ENCODE results near the gene PRR16. TPM values are rescaled to one million over a fixed set of nuclear protein-coding genes. Genes with fewer than 3 reads are reported as not detected.

Gene PRR16
- polyA plus RNA-seq, 4 donors = 2.4 to 3.0 (median 2.7) TPM; not detected in 1

GRCh38 chr5:120605325-120606079, 141.4 kb downstream of the PRR16 start:
- Histone ChIP-seq H3K27me3 (ENCODE audit: control insufficient read depth in 3 of 3, insufficient read depth in 3 of 3, low read length in 3 of 3) (no peaks in the 10 kb centered on the region), H3K27ac (ENCODE audit: low read depth in 1 of 3, low read length in 2 of 3) (no peak overlapping the region), H3K9me3 (ENCODE audit: control insufficient read depth in 2 of 2, insufficient read depth in 1 of 2, low read depth in 1 of 2, low read length in 1 of 2) (no peaks in the 10 kb centered on the region), H3K4me1 (ENCODE audit: control insufficient read depth in 3 of 3, insufficient read depth in 2 of 3, low read depth in 1 of 3, low read length in 2 of 3) (no peaks in the 10 kb centered on the region), H3K36me3 (ENCODE audit: control insufficient read depth in 3 of 3, insufficient read depth in 2 of 3, low read depth in 1 of 3, low read length in 3 of 3) (no peaks in the 10 kb centered on the region), H3K4me3 (ENCODE audit: low read depth in 1 of 3, low read length in 3 of 3) (no peak overlapping the region)
- FAIRE-seq (no peak), DNase-seq (no peak)
- 42 to 78% (median 50%) methylated on average over 1 of the region's 1 CpG for WGBS, 3 donors

- H3K4me1 ChIP-seq (ENCODE audit: control insufficient read depth in 3 of 3, insufficient read depth in 2 of 3, low read depth in 1 of 3, low read length in 2 of 3) = no peaks in the 10 kb centered on the region
- no peak for DNase-seq
- 83 to 97% (median 94%) methylated on average over 1 of the region's 1 CpG for WGBS, 3 donors
- H3K9me3 ChIP-seq (ENCODE audit: control insufficient read depth in 2 of 2, insufficient read depth in 1 of 2, low read depth in 1 of 2, low read length in 1 of 2) = no peaks in the 10 kb centered on the region
- H3K27me3 ChIP-seq (ENCODE audit: control insufficient read depth in 3 of 3, insufficient read depth in 3 of 3, low read length in 3 of 3) = no peaks in the 10 kb centered on the region
- H3K4me3 ChIP-seq (ENCODE audit: low read depth in 1 of 3, low read length in 3 of 3) = no peak overlapping the region
- H3K36me3 ChIP-seq (ENCODE audit: control insufficient read depth in 3 of 3, insufficient read depth in 2 of 3, low read depth in 1 of 3, low read length in 3 of 3) = no peaks in the 10 kb centered on the region
- no peak for FAIRE-seq
- H3K27ac ChIP-seq (ENCODE audit: low read depth in 1 of 3, low read length in 2 of 3) = no peak overlapping the region
These were observed 145.5 kb downstream of the PRR16 start for GRCh38 chr5:120609570-120609969.

- FAIRE-seq (no peak), DNase-seq (no peak)
- 81 to 89% (median 86%) methylated on average over 2 of the region's 2 CpGs for WGBS, 3 donors
- Histone ChIP-seq H3K9me3 (ENCODE audit: control insufficient read depth in 2 of 2, insufficient read depth in 1 of 2, low read depth in 1 of 2, low read length in 1 of 2) (no peaks in the 10 kb centered on the region), H3K4me3 (ENCODE audit: low read depth in 1 of 3, low read length in 3 of 3) (no peak overlapping the region), H3K4me1 (ENCODE audit: control insufficient read depth in 3 of 3, insufficient read depth in 2 of 3, low read depth in 1 of 3, low read length in 2 of 3) (no peaks in the 10 kb centered on the region), H3K27me3 (ENCODE audit: control insufficient read depth in 3 of 3, insufficient read depth in 3 of 3, low read length in 3 of 3) (no peaks in the 10 kb centered on the region), H3K36me3 (ENCODE audit: control insufficient read depth in 3 of 3, insufficient read depth in 2 of 3, low read depth in 1 of 3, low read length in 3 of 3) (no peaks in the 10 kb centered on the region), H3K27ac (ENCODE audit: low read depth in 1 of 3, low read length in 2 of 3) (no peak overlapping the region)
These were observed 146.0 kb downstream of the PRR16 start for GRCh38 chr5:120610145-120610544.

GRCh38 chr5:120613729-120614128, 149.6 kb downstream of the PRR16 start:
- DNase-seq (no peak), FAIRE-seq (no peak)
- Histone ChIP-seq H3K9me3 (ENCODE audit: control insufficient read depth in 2 of 2, insufficient read depth in 1 of 2, low read depth in 1 of 2, low read length in 1 of 2) (no peaks in the 10 kb centered on the region), H3K27me3 (ENCODE audit: control insufficient read depth in 3 of 3, insufficient read depth in 3 of 3, low read length in 3 of 3) (no peaks in the 10 kb centered on the region), H3K4me3 (ENCODE audit: low read depth in 1 of 3, low read length in 3 of 3) (no peak overlapping the region), H3K27ac (ENCODE audit: low read depth in 1 of 3, low read length in 2 of 3) (no peak overlapping the region), H3K36me3 (ENCODE audit: control insufficient read depth in 3 of 3, insufficient read depth in 2 of 3, low read depth in 1 of 3, low read length in 3 of 3) (no peaks in the 10 kb centered on the region), H3K4me1 (ENCODE audit: control insufficient read depth in 3 of 3, insufficient read depth in 2 of 3, low read depth in 1 of 3, low read length in 2 of 3) (no peaks in the 10 kb centered on the region)

- Histone ChIP-seq H3K27me3 (ENCODE audit: control insufficient read depth in 3 of 3, insufficient read depth in 3 of 3, low read length in 3 of 3) (no peaks in the 10 kb centered on the region), H3K4me3 (ENCODE audit: low read depth in 1 of 3, low read length in 3 of 3) (no peak overlapping the region), H3K4me1 (ENCODE audit: control insufficient read depth in 3 of 3, insufficient read depth in 2 of 3, low read depth in 1 of 3, low read length in 2 of 3) (no peaks in the 10 kb centered on the region), H3K9me3 (ENCODE audit: control insufficient read depth in 2 of 2, insufficient read depth in 1 of 2, low read depth in 1 of 2, low read length in 1 of 2) (no peaks in the 10 kb centered on the region), H3K36me3 (ENCODE audit: control insufficient read depth in 3 of 3, insufficient read depth in 2 of 3, low read depth in 1 of 3, low read length in 3 of 3) (no peaks in the 10 kb centered on the region), H3K27ac (ENCODE audit: low read depth in 1 of 3, low read length in 2 of 3) (no peak overlapping the region)
- 30 to 46% (median 31%) methylated on average over 2 of the region's 2 CpGs for WGBS, 3 donors
- FAIRE-seq (no peak), DNase-seq (no peak)
These were observed 150.6 kb downstream of the PRR16 start for GRCh38 chr5:120614531-120615180.

GRCh38 chr5:120615967-120616645, 152.0 kb downstream of the PRR16 start:
- Histone ChIP-seq H3K27me3 (ENCODE audit: control insufficient read depth in 3 of 3, insufficient read depth in 3 of 3, low read length in 3 of 3) (no peaks in the 10 kb centered on the region), H3K4me1 (ENCODE audit: control insufficient read depth in 3 of 3, insufficient read depth in 2 of 3, low read depth in 1 of 3, low read length in 2 of 3) (no peaks in the 10 kb centered on the region), H3K9me3 (ENCODE audit: control insufficient read depth in 2 of 2, insufficient read depth in 1 of 2, low read depth in 1 of 2, low read length in 1 of 2) (no peaks in the 10 kb centered on the region), H3K27ac (ENCODE audit: low read depth in 1 of 3, low read length in 2 of 3) (no peak overlapping the region), H3K4me3 (ENCODE audit: low read depth in 1 of 3, low read length in 3 of 3) (no peak overlapping the region), H3K36me3 (ENCODE audit: control insufficient read depth in 3 of 3, insufficient read depth in 2 of 3, low read depth in 1 of 3, low read length in 3 of 3) (no peaks in the 10 kb centered on the region)
- no peak for FAIRE-seq
- 69 to 72% (median 69%) methylated on average over 7 of the region's 7 CpGs for WGBS, 3 donors
- no peak for DNase-seq

GRCh38 chr5:120621339-120621738, 157.2 kb downstream of the PRR16 start:
- 30 to 53% (median 38%) methylated on average over 2 of the region's 2 CpGs for WGBS, 3 donors
- H3K4me3 ChIP-seq (ENCODE audit: low read depth in 1 of 3, low read length in 3 of 3) = no peak overlapping the region
- no peaks in the 10 kb centered on the region for H3K27me3 ChIP-seq (ENCODE audit: control insufficient read depth in 3 of 3, insufficient read depth in 3 of 3, low read length in 3 of 3)
- no peak overlapping the region for H3K27ac ChIP-seq (ENCODE audit: low read depth in 1 of 3, low read length in 2 of 3)
- H3K4me1 ChIP-seq (ENCODE audit: control insufficient read depth in 3 of 3, insufficient read depth in 2 of 3, low read depth in 1 of 3, low read length in 2 of 3) = no peaks in the 10 kb centered on the region
- FAIRE-seq (no peak), DNase-seq (no peak)
- H3K36me3 ChIP-seq (ENCODE audit: control insufficient read depth in 3 of 3, insufficient read depth in 2 of 3, low read depth in 1 of 3, low read length in 3 of 3) = no peaks in the 10 kb centered on the region
- no peaks in the 10 kb centered on the region for H3K9me3 ChIP-seq (ENCODE audit: control insufficient read depth in 2 of 2, insufficient read depth in 1 of 2, low read depth in 1 of 2, low read length in 1 of 2)

- Histone ChIP-seq H3K4me3 (ENCODE audit: low read depth in 1 of 3, low read length in 3 of 3) (no peak overlapping the region), H3K27me3 (ENCODE audit: control insufficient read depth in 3 of 3, insufficient read depth in 3 of 3, low read length in 3 of 3) (no peaks in the 10 kb centered on the region), H3K9me3 (ENCODE audit: control insufficient read depth in 2 of 2, insufficient read depth in 1 of 2, low read depth in 1 of 2, low read length in 1 of 2) (no peaks in the 10 kb centered on the region), H3K36me3 (ENCODE audit: control insufficient read depth in 3 of 3, insufficient read depth in 2 of 3, low read depth in 1 of 3, low read length in 3 of 3) (no peaks in the 10 kb centered on the region), H3K27ac (ENCODE audit: low read depth in 1 of 3, low read length in 2 of 3) (no peak overlapping the region), H3K4me1 (ENCODE audit: control insufficient read depth in 3 of 3, insufficient read depth in 2 of 3, low read depth in 1 of 3, low read length in 2 of 3) (no peaks in the 10 kb centered on the region)
- DNase-seq (no peak), FAIRE-seq (no peak)
- WGBS, 3 donors = 58 to 74% (median 63%) methylated on average over 1 of the region's 1 CpG
These were observed 160.0 kb downstream of the PRR16 start for GRCh38 chr5:120624021-120624563.
